NCI-H748 treated with DMSO at 0.1 percent for 48 hours (cell line): ENCODE data around the gene COL6A2.
"Not testable (repeated sequence)": the region's sequence is repeated elsewhere in the genome, so short reads cannot be mapped to it uniquely, and the experiment has no call there.

Experiments used
- DNase-seq: peaks from one replicate; lab custom pipeline; 2025; lab: John Stamatoyannopoulos, UW

Gene COL6A2

DNA sequence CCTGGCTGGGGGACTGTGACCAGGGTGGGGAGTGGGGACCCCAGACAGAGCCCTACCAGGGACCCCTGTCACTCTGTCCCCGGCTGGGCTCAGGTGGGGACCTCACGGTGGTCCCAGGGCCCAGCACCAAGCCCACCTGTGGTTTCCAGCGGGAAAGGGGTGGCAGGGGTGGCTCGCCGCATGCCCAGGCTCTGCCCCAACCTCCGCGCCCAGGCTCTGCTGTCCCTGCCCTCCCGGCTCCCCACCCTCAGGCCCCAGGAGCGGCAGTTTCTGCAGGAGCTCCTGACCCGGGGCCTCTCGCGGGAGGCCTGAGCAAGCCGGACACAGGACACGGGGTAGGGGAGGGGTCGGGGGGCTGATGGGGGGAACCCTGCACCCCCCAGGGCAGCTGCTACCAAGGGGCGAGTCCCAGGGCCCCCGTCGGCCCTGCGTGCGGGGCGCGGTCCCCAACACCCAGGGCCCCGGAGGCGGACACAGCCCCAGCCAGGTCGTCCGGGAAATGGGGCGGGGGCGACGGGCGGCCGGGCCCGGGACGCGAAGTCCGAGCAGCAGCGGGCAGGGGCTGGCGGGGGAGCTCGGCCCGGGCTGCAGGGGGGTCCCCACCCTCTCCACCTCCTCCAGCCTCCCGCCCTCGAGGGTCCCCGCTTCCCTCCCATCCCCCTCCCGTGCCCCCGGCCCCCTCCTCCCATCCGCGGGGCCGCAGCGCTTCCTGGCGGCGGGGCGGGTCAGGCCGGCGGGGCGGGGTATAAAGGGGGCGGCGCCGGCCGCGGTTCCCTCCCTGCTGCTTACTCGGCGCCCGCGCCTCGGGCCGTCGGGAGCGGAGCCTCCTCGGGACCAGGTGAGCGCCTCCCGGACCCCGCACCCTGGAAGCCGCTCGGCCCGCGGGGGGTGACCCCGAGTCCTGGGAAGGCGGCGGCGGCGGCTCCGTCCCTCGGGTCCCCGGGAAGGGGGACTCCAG is at the start of gene COL6A2:
COL6A2 (plus strand) TSS at position 777 of the 958 bp plus-strand sequence.
- DNase-seq = no peak

- peak; percentile 15 for DNase-seq
These were observed 48.7 kb upstream of the COL6A2 start for GRCh38 chr21:46048926-46049889.

- no peak for DNase-seq
These were observed 47.8 kb upstream of the COL6A2 start for GRCh38 chr21:46049890-46050667.

GRCh38 chr21:46050668-46051378 is 47.1 kb upstream of the COL6A2 start:
- DNase-seq = no peak

- DNase-seq = no peak
These were observed 46.5 kb upstream of the COL6A2 start for GRCh38 chr21:46051379-46051770.

- DNase-seq = no peak
These were observed 45.9 kb upstream of the COL6A2 start for GRCh38 chr21:46051821-46052675.

- no peak for DNase-seq
These were observed 44.9 kb upstream of the COL6A2 start for GRCh38 chr21:46052703-46053651.

GRCh38 chr21:46054031-46054430 is 43.9 kb upstream of the COL6A2 start:
- DNase-seq = no peak

- no peak for DNase-seq
These were observed 43.4 kb upstream of the COL6A2 start for GRCh38 chr21:46054451-46054881.

DNA sequence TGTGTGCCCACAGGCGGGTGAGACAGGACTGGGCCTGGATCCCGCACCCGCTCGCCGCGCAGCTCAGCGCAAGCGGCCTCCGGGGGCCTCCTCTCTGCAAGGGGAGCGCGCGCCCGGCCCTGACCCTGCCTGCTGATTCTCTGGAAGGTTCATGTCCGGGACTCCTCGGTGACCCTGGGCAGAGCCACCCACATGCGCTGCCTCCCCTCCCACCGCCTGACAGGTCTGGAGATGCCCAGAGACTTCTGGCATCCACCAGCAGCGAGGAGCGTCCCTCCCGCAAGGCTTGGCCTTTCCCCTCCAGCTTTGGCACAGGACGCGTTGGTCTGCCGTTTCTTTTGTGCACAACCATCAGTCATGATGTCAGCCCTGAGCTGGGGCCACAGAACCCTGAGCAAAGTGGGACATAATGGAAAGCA is 42.0 kb upstream of the COL6A2 start:
- no peak for DNase-seq

DNA sequence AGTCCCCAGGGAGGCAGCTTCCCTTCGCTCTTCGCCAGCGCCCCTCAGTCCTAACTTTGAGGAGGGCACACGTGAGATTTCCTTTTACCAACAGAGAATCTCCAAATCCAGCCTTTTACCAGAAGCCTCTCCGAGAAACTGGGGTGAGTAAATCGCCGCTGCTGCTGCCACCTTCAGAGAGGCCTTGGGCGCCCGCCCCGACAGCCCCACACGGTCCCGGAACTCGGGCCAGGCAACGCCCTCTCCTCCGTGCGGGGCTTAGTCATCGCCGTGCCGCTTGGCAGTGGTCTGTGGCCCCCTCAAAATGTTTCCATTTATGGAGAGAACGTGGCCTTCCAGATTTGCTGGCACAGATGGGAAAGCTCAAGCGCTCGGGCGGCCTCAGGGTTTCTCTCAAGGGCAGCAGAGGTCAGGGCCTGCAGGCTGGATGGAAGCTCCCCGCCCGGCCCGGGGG is 41.4 kb upstream of the COL6A2 start:
- no peak for DNase-seq

GRCh38 chr21:46057111-46057709 is 40.7 kb upstream of the COL6A2 start:
- DNase-seq = no peak

DNA sequence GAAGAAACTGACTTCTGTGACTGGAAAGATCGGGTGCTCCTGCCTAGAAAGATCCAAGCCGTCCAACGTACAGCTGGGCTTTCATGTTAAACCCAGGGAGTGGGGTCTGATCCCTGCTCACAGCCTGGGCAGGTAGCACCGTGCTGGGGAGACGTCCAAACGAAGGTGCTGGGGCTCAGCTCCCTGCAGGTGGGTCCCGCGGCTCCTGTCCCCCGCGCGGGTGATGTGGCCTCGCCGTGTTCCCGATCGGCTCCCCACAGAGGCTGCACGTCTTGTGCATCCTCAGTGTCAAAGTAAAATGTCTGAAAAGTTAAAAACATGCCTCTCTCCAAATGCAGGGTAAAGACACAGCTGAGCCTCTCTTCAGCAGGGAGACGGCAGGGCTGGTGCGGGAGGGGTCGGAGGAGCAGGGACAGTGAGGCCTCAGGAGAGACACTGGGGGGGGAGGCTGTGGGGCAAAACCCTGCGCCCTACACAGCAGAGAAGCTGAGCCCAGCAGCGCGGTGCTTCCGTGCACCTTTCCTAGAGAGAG is 40.1 kb upstream of the COL6A2 start:
- DNase-seq = no peak

- DNase-seq = no peak
These were observed 39.3 kb upstream of the COL6A2 start for GRCh38 chr21:46058431-46059145.

DNA sequence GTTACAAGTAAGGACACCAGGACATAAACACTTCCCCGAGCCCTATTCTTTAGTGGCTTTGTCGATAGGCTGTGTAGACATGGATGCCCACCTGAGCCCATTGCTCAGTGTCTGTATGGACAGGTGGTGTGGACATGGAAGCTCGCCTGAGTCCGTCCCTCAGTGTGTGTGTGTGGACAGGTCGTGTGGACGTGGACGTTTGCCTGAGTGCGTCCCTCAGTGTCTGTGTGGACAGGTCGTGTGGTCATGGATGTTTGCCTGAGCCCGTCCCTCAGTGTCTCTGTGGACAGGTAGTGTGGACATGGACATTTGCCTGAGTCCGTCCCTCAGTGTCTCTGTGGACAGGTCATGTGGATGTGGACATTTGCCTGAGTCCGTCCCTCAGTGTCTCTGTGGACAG is 38.7 kb upstream of the COL6A2 start:
- DNase-seq = no peak

DNA sequence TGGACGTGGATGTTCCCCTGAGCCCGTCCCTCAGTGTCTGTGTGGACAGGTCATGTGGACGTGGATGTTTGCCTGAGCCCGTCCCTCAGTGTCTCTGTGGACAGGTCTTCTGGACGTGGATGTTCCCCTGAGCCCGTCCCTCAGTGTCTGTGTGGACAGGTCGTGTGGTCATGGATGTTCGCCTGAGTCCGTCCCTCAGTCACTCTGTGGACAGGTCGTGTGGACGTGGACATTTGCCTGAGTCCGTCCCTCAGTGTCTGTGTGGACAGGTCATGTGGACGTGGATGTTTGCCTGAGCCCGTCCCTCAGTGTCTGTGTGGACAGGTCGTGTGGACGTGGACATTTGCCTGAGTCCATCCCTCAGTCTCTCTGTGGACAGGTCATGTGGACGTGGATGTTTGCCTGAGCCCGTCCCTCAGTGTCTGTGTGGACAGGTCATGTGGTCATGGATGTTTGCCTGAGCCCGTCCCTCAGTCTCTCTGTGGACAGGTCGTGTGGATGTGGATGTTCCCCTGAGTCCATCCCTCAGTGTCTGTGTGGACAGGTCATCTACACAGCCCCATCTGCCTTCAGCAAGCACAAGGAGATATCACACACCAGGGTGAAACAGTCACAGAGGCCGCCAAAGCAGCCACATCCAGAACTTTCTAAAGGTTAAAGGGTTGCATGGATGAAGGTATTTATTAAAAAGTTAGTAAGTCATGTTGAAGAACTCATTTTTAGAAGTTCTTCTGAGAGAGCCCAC is 38.0 kb upstream of the COL6A2 start:
- not testable (repeated sequence) for DNase-seq

GRCh38 chr21:46060596-46061061 is 37.3 kb upstream of the COL6A2 start:
- DNase-seq = no peak
